T47D (cell line): ENCODE data around the gene COMMD8.
"Not testable (repeated sequence)": the region's sequence is repeated elsewhere in the genome, so short reads cannot be mapped to it uniquely, and the experiment has no call there.

ENCODE experiments used
- DNase-seq, 2 experiments: peaks; one replicate each; pipeline versions ENCODE4 v3.0.0 to v3.0.0-alpha.2; 2011 to 2012; ENCODE audit warnings: low read depth in 1 of 2, low spot score in 1 of 2
- JUND ChIP-seq: IDR thresholded peaks from 2 replicates; pipeline ENCODE4 v1.6.1; 2012; ENCODE audit warnings: low read depth
- in situ Hi-C: cut with HindIII; loops from 2 replicates; pipeline ENCODE4 v1.10.0; 2016; ENCODE audit warnings: low sequenced_read_pairs, low pct_unique_long_range_greater_than_20kb

COMMD8 gene

GRCh38 chr4:47463235-47463956 lies at the start of gene COMMD8:
Gene COMMD8 (minus strand): TSS chr4:47463702. CDS start chr4:47463651, 51 bp downstream.
- in situ Hi-C loops = no loop called here
- no peak for TF ChIP-seq JUND
- peak; percentile 76 to 93 for DNase-seq

- in situ Hi-C loops = no loop called here
- TF ChIP-seq JUND = no peak
- DNase-seq = no peak
These were observed 47.1 kb upstream of the COMMD8 start for GRCh38 chr4:47510506-47511143.

- TF ChIP-seq JUND = no peak
- in situ Hi-C loops = no loop called here
- DNase-seq = no peak
These were observed 42.2 kb upstream of the COMMD8 start for GRCh38 chr4:47505666-47506065.

- in situ Hi-C loops = no loop called here
- DNase-seq = no peak
- TF ChIP-seq JUND = no peak
These were observed 41.6 kb upstream of the COMMD8 start for GRCh38 chr4:47505147-47505546.

- in situ Hi-C loops = no loop called here
- DNase-seq = no peak
- TF ChIP-seq JUND = no peak
These were observed 37.3 kb upstream of the COMMD8 start for GRCh38 chr4:47500776-47501175.

GRCh38 chr4:47499700-47500099 lies 36.2 kb upstream of the COMMD8 start:
- no peak for DNase-seq
- in situ Hi-C loops = no loop called here
- TF ChIP-seq JUND = no peak

- no peak for TF ChIP-seq JUND
- no peak for DNase-seq
- in situ Hi-C loops = no loop called here
These were observed 35.4 kb upstream of the COMMD8 start for GRCh38 chr4:47498899-47499298.

- in situ Hi-C loops = no loop called here
- DNase-seq = no peak
- no peak for TF ChIP-seq JUND
These were observed 30.6 kb upstream of the COMMD8 start for GRCh38 chr4:47494124-47494430.

- no peak for DNase-seq
- TF ChIP-seq JUND = no peak
- in situ Hi-C loops = no loop called here
These were observed 30.0 kb upstream of the COMMD8 start for GRCh38 chr4:47493238-47494123.

GRCh38 chr4:47490550-47490949 lies 27.0 kb upstream of the COMMD8 start:
- TF ChIP-seq JUND = no peak
- DNase-seq = peak in 1 of 2 experiments; percentile 39
- in situ Hi-C loops = no loop called here

- DNase-seq = no peak
- in situ Hi-C loops = no loop called here
- no peak for TF ChIP-seq JUND
These were observed 25.2 kb upstream of the COMMD8 start for GRCh38 chr4:47488706-47489105.

- DNase-seq, in situ Hi-C loops: not testable (repeated sequence)
These were observed 23.2 kb upstream of the COMMD8 start for GRCh38 chr4:47486727-47487126.

- no peak for DNase-seq
- no peak for TF ChIP-seq JUND
- in situ Hi-C loops = no loop called here
These were observed 22.8 kb upstream of the COMMD8 start for GRCh38 chr4:47486231-47486673.
